DND-41 (cell line): ENCODE measurements around the gene GRIK2.

Experiments used
- EZH2 ChIP-seq: IDR thresholded peaks from 3 replicates; pipeline ENCODE4 v1.6.1; 2012; ENCODE audit warnings: borderline replicate concordance, low read depth, mild to moderate bottlenecking, moderate library complexity, low read length, inconsistent platforms; ENCODE audit not compliant: severe bottlenecking
- TF ChIP-seq, protein P1 (sequence below): IDR thresholded peaks from 2 replicates; pipeline ENCODE4 v1.5.1; 2012; ENCODE audit warnings: borderline replicate concordance, low read length, moderate library complexity, mild to moderate bottlenecking; ENCODE audit not compliant: poor library complexity, severe bottlenecking; ENCODE audit errors: extremely low read depth

DNA sequence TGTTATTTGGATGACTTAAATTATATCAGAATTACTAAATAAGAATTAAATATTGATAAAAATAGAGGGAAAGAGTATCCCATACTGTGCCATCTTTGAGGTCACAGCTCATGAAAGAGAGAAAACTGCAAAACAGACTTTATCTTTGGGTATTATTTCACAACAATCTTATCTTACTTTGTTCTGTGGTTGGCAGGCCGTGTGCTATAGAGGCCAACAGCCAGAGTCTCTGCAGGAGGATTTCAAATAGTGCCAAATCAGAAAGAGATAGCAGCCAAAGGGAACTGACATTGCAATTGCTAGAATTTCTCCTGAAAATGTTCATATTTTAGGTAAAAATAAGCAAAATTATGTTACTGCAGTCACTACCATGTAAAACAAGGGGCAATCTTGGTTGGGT lies 354.2 kb downstream of the GRIK2 start:
- TF ChIP-seq, protein P1, sequence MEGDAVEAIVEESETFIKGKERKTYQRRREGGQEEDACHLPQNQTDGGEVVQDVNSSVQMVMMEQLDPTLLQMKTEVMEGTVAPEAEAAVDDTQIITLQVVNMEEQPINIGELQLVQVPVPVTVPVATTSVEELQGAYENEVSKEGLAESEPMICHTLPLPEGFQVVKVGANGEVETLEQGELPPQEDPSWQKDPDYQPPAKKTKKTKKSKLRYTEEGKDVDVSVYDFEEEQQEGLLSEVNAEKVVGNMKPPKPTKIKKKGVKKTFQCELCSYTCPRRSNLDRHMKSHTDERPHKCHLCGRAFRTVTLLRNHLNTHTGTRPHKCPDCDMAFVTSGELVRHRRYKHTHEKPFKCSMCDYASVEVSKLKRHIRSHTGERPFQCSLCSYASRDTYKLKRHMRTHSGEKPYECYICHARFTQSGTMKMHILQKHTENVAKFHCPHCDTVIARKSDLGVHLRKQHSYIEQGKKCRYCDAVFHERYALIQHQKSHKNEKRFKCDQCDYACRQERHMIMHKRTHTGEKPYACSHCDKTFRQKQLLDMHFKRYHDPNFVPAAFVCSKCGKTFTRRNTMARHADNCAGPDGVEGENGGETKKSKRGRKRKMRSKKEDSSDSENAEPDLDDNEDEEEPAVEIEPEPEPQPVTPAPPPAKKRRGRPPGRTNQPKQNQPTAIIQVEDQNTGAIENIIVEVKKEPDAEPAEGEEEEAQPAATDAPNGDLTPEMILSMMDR = no peak
- TF ChIP-seq EZH2 = no peak
